Measurements from ENCODE around the gene ZNF467. TPM values are rescaled to one million over a fixed set of nuclear protein-coding genes. Genes with fewer than 3 reads are reported as not detected.

Gene ZNF467
- total RNA-seq, 1 experiment from 2014 or later = 11.3 TPM

DNA sequence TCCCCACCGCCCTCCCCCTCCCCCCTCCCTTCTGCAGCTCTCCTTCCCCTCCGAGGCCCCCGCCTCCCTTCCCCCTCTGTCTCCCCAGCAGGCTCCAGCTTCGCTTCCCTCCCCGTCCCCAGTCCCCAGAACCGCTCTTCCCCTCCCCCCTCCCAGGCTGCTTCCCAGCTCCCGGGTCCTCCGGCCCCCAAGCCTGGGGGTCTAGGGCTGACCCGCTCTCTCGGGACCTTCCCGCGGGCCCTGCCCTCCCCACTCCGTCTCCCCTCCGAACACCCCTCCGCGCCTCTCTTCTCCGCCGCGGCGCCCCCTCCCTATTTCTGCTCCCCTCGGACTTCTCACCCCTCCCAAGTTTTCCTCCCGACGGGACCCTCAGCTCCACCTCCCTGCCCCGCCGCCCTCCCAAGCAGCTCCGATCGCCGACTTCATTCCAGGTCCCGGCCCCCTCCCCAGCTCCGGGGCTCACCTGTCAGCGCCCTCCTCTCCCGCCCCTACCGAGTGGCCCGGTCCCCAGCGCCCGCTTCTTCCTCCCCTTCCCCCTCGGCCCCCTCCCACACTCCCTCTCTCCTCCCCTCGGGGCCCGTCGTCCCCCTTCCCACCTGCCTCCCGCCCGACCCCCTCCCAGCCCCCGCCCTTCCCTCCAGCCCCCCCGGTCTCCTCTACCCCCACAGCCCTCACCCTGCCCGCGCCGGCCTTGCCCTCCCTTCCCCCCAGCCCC lies 990 bp downstream of the ZNF467 start (continued):
- TF ChIP-seq, protein P1, sequence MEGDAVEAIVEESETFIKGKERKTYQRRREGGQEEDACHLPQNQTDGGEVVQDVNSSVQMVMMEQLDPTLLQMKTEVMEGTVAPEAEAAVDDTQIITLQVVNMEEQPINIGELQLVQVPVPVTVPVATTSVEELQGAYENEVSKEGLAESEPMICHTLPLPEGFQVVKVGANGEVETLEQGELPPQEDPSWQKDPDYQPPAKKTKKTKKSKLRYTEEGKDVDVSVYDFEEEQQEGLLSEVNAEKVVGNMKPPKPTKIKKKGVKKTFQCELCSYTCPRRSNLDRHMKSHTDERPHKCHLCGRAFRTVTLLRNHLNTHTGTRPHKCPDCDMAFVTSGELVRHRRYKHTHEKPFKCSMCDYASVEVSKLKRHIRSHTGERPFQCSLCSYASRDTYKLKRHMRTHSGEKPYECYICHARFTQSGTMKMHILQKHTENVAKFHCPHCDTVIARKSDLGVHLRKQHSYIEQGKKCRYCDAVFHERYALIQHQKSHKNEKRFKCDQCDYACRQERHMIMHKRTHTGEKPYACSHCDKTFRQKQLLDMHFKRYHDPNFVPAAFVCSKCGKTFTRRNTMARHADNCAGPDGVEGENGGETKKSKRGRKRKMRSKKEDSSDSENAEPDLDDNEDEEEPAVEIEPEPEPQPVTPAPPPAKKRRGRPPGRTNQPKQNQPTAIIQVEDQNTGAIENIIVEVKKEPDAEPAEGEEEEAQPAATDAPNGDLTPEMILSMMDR (IDR thresholded peaks at IDR 0.05 in 2 of 3, conservative IDR thresholded peaks at IDR 0.05 in 1 of 3; ENCODE audit: borderline replicate concordance in 1 of 3, insufficient read depth in 1 of 3, low read depth in 2 of 3, low read length in 2 of 3) = no peak

DNA sequence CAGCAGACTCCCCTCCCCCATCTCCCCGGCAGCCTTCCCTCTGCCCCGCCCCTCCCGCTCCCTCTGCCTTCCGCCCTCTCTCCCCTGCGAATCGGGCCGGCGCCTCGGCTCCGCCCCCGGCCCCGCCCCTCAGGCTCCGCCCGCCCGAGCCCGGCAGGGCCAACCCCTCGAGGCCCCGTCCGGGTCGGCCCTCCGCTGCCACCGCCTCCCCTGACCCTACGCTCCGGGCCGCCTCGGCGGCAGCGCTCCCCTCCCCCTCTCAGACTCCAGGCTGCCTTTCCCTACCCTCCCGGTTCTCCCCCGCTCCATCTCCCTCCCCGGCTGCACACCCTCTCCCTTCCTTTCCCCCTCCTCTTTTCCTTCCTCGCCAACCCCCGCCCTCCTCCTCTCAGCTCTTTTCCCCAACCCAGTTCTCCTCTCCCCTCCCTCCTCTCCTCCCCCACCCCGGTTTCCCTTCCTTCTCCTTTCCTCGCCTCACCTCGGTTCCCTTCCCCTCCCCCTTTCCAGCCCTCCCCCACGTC lies 1.6 kb downstream of the ZNF467 start:
- intact Hi-C loops (cut with micrococcal nuclease) = no loop called here
- H3K4me2 ChIP-seq (ENCODE audit: low read length) = peak overlapping the region; percentile 73
- DNase-seq (ENCODE audit: low read depth, low spot score) (peak; percentile 64), ATAC-seq (peak; percentile 93)
- RAD21 ChIA-PET (ENCODE audit: low non-redundant PET in 1 of 2, low total read pairs in 2 of 2, uncharacterized antibody in 2 of 2, unreplicated experiment in 2 of 2) = no interaction called here
- no peaks in the 10 kb centered on the region for H3K36me3 ChIP-seq (ENCODE audit: control insufficient read depth in 1 of 2, insufficient read depth in 2 of 2, low read length in 2 of 2)
- no peak for TF ChIP-seq SRF (IDR thresholded peaks at IDR 0.05; ENCODE audit: low read depth)
- TF ChIP-seq EGR1 (IDR thresholded peaks at IDR 0.05; ENCODE audit: low read depth) = no peak
- peak; percentile 79 for TF ChIP-seq POLR2AphosphoS5 (IDR thresholded peaks at IDR 0.05; ENCODE audit: low read depth, low read length)
- TF ChIP-seq, protein P2, sequence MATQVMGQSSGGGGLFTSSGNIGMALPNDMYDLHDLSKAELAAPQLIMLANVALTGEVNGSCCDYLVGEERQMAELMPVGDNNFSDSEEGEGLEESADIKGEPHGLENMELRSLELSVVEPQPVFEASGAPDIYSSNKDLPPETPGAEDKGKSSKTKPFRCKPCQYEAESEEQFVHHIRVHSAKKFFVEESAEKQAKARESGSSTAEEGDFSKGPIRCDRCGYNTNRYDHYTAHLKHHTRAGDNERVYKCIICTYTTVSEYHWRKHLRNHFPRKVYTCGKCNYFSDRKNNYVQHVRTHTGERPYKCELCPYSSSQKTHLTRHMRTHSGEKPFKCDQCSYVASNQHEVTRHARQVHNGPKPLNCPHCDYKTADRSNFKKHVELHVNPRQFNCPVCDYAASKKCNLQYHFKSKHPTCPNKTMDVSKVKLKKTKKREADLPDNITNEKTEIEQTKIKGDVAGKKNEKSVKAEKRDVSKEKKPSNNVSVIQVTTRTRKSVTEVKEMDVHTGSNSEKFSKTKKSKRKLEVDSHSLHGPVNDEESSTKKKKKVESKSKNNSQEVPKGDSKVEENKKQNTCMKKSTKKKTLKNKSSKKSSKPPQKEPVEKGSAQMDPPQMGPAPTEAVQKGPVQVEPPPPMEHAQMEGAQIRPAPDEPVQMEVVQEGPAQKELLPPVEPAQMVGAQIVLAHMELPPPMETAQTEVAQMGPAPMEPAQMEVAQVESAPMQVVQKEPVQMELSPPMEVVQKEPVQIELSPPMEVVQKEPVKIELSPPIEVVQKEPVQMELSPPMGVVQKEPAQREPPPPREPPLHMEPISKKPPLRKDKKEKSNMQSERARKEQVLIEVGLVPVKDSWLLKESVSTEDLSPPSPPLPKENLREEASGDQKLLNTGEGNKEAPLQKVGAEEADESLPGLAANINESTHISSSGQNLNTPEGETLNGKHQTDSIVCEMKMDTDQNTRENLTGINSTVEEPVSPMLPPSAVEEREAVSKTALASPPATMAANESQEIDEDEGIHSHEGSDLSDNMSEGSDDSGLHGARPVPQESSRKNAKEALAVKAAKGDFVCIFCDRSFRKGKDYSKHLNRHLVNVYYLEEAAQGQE (IDR thresholded peaks at IDR 0.05; ENCODE audit: low read depth) = no peak
- peak overlapping the region; percentile 38; the same call in 1 of the 2 replicates for H3K9ac ChIP-seq (ENCODE audit: low read length)
- no peaks in the 10 kb centered on the region for H3K9me2 ChIP-seq (ENCODE audit: insufficient read depth)
- no peaks in the 10 kb centered on the region for H3K79me2 ChIP-seq (ENCODE audit: insufficient read depth, low read length)
- CTCF ChIA-PET = interaction anchor here (0.8 to 1.8 kb wide), 4 partner anchors 27 to 109 kb away, joined by 3 to 6 read pairs (median 4); no protein-coding TSS in a partner anchor
- H3K4me3 ChIP-seq (replicated peaks in 1 of 2; ENCODE audit: low read depth in 1 of 2, low read length in 2 of 2) = peak overlapping the region; percentile 53 to 57
- H3K9me3 ChIP-seq (ENCODE audit: control insufficient read depth in 1 of 2, insufficient read depth in 1 of 2, low read depth in 1 of 2, low read length in 2 of 2) = no peaks in the 10 kb centered on the region
- POLR2A ChIA-PET = interaction anchor here (0.7 kb wide), 1 partner anchor 577 kb away, joined by 3 read pairs; no protein-coding TSS in a partner anchor
- peaks cover 10 to 22% of the 10 kb centered on the region in 2 experiments for H3K4me1 ChIP-seq (ENCODE audit: control insufficient read depth in 1 of 2, insufficient read depth in 2 of 2, low read length in 2 of 2)
- no peak overlapping the region for H2AFZ ChIP-seq (ENCODE audit: low read depth, low read length, poor library complexity, severe bottlenecking)
- no TSS peak for BruUV-seq (replicated peaks)
- H3K27me3 ChIP-seq (ENCODE audit: insufficient read depth, low read length) = no peaks in the 10 kb centered on the region
- H4K20me1 ChIP-seq (ENCODE audit: insufficient read depth) = no peaks in the 10 kb centered on the region
- peak overlapping the region; percentile 39; the same call in 1 of the 2 replicates for H3K27ac ChIP-seq (ENCODE audit: low read depth, low read length)

Measured in HCT116 (cell line).